ENCODE data around the gene POMGNT1.
"Not testable (repeated sequence)": the region's sequence is repeated elsewhere in the genome, so short reads cannot be mapped to it uniquely, and the experiment has no call there.

Gene POMGNT1

GRCh38 chr1:46197964-46198811 lies at the start of gene POMGNT1:
POMGNT1 (minus strand) TSS chr1:46198434; CDS start chr1:46197821, 613 bp downstream.
- peak; percentile 54 to 73 for DNase-seq

GRCh38 chr1:46247436-46248121 lies 49.3 kb upstream of the POMGNT1 start, which contains the start of gene RAD54L:
RAD54L (plus strand) TSS chr1:46247763; CDS start chr1:46248406, 643 bp downstream.
- peak; percentile 98 for DNase-seq

- DNase-seq = peak in 1 of 2 experiments; percentile 41
Observed at GRCh38 chr1:46246548-46247435, 48.6 kb upstream of the POMGNT1 start.

- DNase-seq = not testable (repeated sequence)
Observed at GRCh38 chr1:46246136-46246535, 47.9 kb upstream of the POMGNT1 start.

GRCh38 chr1:46244656-46245371 lies 46.6 kb upstream of the POMGNT1 start:
- DNase-seq = peak in 1 of 2 experiments; percentile 10

GRCh38 chr1:46243831-46244230 lies 45.6 kb upstream of the POMGNT1 start:
- DNase-seq = not testable (repeated sequence)

- no peak for DNase-seq
Observed at GRCh38 chr1:46242918-46243317, 44.7 kb upstream of the POMGNT1 start.

- not testable (repeated sequence) for DNase-seq
Observed at GRCh38 chr1:46241733-46242132, 43.5 kb upstream of the POMGNT1 start.

GRCh38 chr1:46238865-46239264 lies 40.6 kb upstream of the POMGNT1 start:
- not testable (repeated sequence) for DNase-seq

GRCh38 chr1:46236882-46237281 lies 38.6 kb upstream of the POMGNT1 start:
- DNase-seq = no peak

- not testable (repeated sequence) for DNase-seq
Observed at GRCh38 chr1:46231231-46231630, 33.0 kb upstream of the POMGNT1 start.

GRCh38 chr1:46224966-46225365 lies 26.7 kb upstream of the POMGNT1 start:
- no peak for DNase-seq

- DNase-seq = peak; percentile 87 to 92
Observed at GRCh38 chr1:46223472-46223943, 25.3 kb upstream of the POMGNT1 start.

GRCh38 chr1:46223055-46223454 lies 24.8 kb upstream of the POMGNT1 start:
- not testable (repeated sequence) for DNase-seq

- no peak for DNase-seq
Observed at GRCh38 chr1:46221749-46222148, 23.5 kb upstream of the POMGNT1 start.

- no peak for DNase-seq
Observed at GRCh38 chr1:46220808-46221207, 22.6 kb upstream of the POMGNT1 start.

GRCh38 chr1:46219551-46220520 lies 21.6 kb upstream of the POMGNT1 start:
- no peak for DNase-seq

GRCh38 chr1:46218443-46218842 lies 20.2 kb upstream of the POMGNT1 start:
- DNase-seq = no peak

- DNase-seq = no peak
Observed at GRCh38 chr1:46215504-46215903, 17.3 kb upstream of the POMGNT1 start.

GRCh38 chr1:46211051-46211450 lies 12.8 kb upstream of the POMGNT1 start:
- no peak for DNase-seq

- no peak for DNase-seq
Observed at GRCh38 chr1:46210561-46210960, 12.3 kb upstream of the POMGNT1 start.
